ENCODE measurements around the gene STXBP5. TPM values are rescaled to one million over a fixed set of nuclear protein-coding genes. Genes with fewer than 3 reads are reported as not detected.

Gene STXBP5
- total RNA-seq, 4 donors from 2014 or later, result 46.7 to 60.5 (median 50.6) TPM

DNA sequence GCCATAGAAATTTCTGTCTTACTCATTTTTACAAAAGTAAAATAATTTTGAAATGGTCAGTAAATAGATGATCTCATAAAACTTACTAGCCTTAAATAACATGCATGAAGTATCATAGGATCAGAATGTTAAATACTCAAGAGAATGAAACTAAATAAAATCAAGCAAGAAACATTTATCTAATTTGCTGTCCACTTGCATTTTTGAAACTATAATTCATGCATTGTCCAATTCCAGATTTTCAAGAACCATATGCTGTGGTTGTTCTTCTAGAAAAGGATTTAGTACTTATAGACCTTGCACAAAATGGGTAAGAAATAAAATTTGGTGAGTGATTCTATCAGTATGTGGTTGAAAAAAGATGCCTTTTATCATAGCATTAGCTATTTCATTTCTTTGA is 107.0 kb downstream of the STXBP5 start:
- no peak for DNase-seq (ENCODE audit: low spot score in 2 of 2)
- intact Hi-C loops (cut with DNase I; ENCODE audit: low total_unique reads), result no loop called here
- H3K4me3 ChIP-seq (ENCODE audit: low read depth, poor library complexity, severe bottlenecking), result no peak overlapping the region
- TF ChIP-seq, protein P1, sequence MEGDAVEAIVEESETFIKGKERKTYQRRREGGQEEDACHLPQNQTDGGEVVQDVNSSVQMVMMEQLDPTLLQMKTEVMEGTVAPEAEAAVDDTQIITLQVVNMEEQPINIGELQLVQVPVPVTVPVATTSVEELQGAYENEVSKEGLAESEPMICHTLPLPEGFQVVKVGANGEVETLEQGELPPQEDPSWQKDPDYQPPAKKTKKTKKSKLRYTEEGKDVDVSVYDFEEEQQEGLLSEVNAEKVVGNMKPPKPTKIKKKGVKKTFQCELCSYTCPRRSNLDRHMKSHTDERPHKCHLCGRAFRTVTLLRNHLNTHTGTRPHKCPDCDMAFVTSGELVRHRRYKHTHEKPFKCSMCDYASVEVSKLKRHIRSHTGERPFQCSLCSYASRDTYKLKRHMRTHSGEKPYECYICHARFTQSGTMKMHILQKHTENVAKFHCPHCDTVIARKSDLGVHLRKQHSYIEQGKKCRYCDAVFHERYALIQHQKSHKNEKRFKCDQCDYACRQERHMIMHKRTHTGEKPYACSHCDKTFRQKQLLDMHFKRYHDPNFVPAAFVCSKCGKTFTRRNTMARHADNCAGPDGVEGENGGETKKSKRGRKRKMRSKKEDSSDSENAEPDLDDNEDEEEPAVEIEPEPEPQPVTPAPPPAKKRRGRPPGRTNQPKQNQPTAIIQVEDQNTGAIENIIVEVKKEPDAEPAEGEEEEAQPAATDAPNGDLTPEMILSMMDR (IDR thresholded peaks at IDR 0.05), result no peak
- TF ChIP-seq POLR2A (IDR thresholded peaks at IDR 0.05), result no peak

DNA sequence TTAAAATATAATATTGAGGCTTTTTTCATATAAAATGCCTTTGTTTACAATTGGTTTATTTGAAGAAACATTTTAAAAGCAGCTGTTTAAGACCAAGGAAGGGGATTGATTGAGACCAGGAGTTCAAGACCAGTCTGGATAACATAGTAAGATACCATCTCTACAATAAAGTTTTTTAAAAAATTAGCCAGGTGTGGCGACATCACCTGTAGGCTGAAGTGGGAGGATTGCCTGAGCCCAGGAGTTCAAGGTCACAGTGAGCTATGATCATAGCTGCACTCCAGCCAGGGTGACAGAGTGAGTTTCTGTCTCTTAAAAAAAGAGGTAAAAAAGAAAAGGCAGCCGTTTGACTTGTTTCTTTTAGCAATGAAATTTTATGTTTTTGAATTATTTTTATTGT is 117.0 kb downstream of the STXBP5 start:
- 90 to 91% methylated on average over 2 of the region's 2 CpGs for WGBS, 2 donors
- no peak for DNase-seq (ENCODE audit: low spot score in 2 of 2)
- intact Hi-C loops (cut with DNase I; ENCODE audit: low total_unique reads), result no loop called here
- no peak for TF ChIP-seq POLR2A (IDR thresholded peaks at IDR 0.05)
- TF ChIP-seq, protein P1 (IDR thresholded peaks at IDR 0.05), result no peak
- H3K4me3 ChIP-seq (ENCODE audit: low read depth, poor library complexity, severe bottlenecking), result no peak overlapping the region

DNA sequence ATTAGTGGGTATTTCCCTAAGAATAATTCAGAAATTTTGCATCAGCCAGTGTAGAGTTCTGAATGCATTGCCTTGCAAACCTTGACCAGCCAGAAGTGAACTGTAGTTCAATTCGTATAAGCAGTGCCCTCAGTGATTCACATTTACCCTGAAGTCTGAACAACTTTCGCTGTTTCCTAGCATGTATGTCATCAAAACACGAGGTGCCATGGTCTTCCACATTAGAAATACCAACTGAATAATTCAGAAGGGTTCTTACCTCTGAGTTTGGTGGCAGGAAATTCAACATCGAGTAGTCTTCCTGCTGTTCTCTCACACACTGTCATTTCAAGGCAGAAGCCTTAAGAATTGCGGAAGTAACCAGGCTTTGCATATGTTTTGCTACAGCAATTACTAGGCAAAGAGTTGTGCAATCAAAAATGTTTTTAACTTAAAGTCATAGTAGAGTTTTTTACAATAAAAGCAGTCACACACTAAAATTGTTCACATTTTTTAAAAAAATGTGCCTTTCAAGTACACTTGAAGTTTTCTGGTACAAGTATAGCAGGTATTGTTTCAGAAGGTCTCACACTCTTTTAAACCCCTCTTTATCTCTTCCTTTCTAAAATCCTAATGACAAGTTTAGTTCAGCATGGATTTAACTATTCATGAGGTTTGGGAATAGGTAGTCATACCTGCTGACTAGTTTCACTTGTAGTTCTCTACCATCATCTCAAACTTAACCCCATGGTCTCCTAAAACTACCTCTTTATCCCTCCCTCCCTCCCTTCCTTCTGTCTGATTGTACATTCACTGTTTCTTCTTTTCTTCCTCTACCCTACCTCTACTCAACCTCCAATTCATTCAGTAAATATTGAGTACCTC is 118.3 kb downstream of the STXBP5 start:
- intact Hi-C loops (cut with DNase I; ENCODE audit: low total_unique reads), result no loop called here
- 69 to 76% methylated on average over 5 of the region's 5 CpGs for WGBS, 2 donors
- DNase-seq (ENCODE audit: low spot score in 2 of 2), result no peak

DNA sequence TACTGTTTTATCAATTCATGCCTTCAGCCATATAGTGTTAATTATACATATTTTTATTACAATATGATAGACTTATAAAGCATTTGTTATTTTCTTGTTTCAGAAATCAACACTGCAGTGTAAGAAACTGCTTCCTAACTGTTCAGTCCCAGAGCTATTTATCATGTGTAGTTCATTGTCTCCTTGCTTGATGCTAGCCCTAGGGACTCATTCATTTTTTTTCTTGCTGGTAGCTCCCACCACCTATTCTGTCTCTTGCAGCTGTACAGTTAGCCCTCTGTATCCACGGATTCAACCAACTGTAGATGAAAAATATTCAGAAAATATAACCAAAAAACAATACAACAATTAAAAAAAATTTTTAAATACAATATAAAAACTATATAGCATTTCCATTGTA is 121.3 kb downstream of the STXBP5 start:
- no peak overlapping the region for H3K4me3 ChIP-seq (ENCODE audit: low read depth, poor library complexity, severe bottlenecking)
- intact Hi-C loops (cut with DNase I; ENCODE audit: low total_unique reads), result no loop called here
- DNase-seq (ENCODE audit: low spot score in 2 of 2), result no peak
- WGBS, 2 donors, result 85 to 88% methylated on average over 1 of the region's 1 CpG
- TF ChIP-seq, protein P1 (IDR thresholded peaks at IDR 0.05), result no peak
- TF ChIP-seq POLR2A (IDR thresholded peaks at IDR 0.05), result no peak

More for the DNA sequence above, 118.3 kb downstream of the STXBP5 start:
- TF ChIP-seq, protein P1 (IDR thresholded peaks at IDR 0.05), result no peak
- no peak overlapping the region for H3K4me3 ChIP-seq (ENCODE audit: low read depth, poor library complexity, severe bottlenecking)

DNA sequence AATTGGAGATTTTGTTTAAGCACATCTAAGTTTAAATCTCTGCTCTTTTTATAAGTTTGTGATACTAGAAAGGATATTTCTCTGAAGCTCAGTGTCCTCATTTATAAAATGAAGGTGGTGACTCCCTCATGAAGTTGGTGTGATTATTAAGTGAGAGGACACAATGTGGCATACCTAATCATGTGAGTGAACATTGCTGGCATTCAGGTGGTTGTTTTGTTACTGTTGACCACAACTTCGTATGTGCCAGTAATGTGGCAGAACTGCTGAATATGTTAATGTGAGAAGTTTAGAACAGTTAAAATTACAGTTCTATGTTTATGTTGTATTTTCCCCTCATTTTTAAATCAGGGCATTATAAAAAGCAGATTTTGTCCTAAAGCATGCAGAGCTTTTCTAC is 127.2 kb downstream of the STXBP5 start:
- no peak overlapping the region for H3K4me3 ChIP-seq (ENCODE audit: low read depth, poor library complexity, severe bottlenecking)
- no peak for DNase-seq (ENCODE audit: low spot score in 2 of 2)
- TF ChIP-seq, protein P1 (IDR thresholded peaks at IDR 0.05), result no peak
- intact Hi-C loops (cut with DNase I; ENCODE audit: low total_unique reads), result no loop called here
- WGBS, 2 donors, result 92 to 100% methylated on average over 1 of the region's 1 CpG

DNA sequence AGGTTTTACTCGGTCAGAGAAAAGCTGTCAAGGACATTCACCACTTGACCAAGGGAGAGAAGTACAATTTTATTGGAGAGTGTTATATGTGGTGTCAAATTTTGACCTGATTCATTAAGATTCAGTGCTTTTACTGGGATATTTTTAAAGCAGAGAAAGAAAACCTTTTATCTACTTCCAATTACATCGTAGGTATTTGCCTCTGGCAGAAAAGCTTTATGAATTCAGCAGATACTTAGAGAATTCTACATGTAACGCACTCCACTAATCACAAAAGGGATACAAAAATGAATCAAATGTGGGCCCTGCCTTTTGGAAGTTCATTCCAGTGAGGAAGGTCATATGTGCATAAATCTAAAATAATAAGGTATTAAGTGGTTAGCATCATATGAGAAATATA is 133.7 kb downstream of the STXBP5 start:
- WGBS, 2 donors, result 79 to 85% methylated on average over 3 of the region's 3 CpGs
- TF ChIP-seq POLR2A (IDR thresholded peaks at IDR 0.05), result no peak
- TF ChIP-seq, protein P1 (IDR thresholded peaks at IDR 0.05), result no peak
- no peak for DNase-seq (ENCODE audit: low spot score in 2 of 2)
- no peak overlapping the region for H3K4me3 ChIP-seq (ENCODE audit: low read depth, poor library complexity, severe bottlenecking)
- intact Hi-C loops (cut with DNase I; ENCODE audit: low total_unique reads), result no loop called here

Data from lower leg skin (tissue), 4 donors.